ENCODE results near the gene NDUFA5. TPM values are rescaled to one million over a fixed set of nuclear protein-coding genes. Genes with fewer than 3 reads are reported as not detected.

NDUFA5 gene
- total RNA-seq, 1 experiment from 2014 or later, result 53.4 TPM

DNA sequence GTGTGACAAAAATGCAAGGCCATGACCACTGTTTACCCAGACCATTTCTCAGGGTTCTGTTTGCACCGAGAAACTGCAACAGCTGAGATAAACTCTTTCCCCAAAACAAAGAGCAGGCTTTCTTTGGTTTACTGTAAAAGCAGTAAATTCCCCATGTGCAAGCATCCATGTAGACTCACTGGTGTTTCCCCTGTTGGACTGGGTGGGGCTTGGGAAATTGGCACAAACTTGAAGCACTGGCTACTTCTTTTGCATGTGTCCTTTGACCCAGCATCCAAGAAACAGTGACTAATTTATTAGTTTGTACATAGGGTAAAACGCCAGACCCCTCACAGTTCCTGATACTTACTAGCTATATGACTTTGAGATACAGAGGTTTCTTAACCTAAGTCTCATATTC is 35.6 kb downstream of the NDUFA5 start:
- ChIA-PET CTCF (no interaction called here), POLR2A (no interaction called here)
- H3K27ac ChIP-seq (ENCODE audit: low read length), result no peak overlapping the region
- BruUV-seq (replicated peaks), result no TSS peak
- no peaks in the 10 kb centered on the region for H3K36me3 ChIP-seq (ENCODE audit: control insufficient read depth, insufficient read depth, low read length)
- H3K4me1 ChIP-seq (ENCODE audit: control insufficient read depth, insufficient read depth, low read length), result no peaks in the 10 kb centered on the region
- DNase-seq (ENCODE audit: low read depth, low spot score) (no peak), ATAC-seq (no peak)
- TF ChIP-seq SIN3A (IDR thresholded peaks at IDR 0.05; ENCODE audit: borderline replicate concordance, insufficient read depth, low read depth, low read length), result no peak
- TF ChIP-seq POLR2AphosphoS5 (IDR thresholded peaks at IDR 0.05; ENCODE audit: low read depth, low read length), result no peak
- TF ChIP-seq, protein P1, sequence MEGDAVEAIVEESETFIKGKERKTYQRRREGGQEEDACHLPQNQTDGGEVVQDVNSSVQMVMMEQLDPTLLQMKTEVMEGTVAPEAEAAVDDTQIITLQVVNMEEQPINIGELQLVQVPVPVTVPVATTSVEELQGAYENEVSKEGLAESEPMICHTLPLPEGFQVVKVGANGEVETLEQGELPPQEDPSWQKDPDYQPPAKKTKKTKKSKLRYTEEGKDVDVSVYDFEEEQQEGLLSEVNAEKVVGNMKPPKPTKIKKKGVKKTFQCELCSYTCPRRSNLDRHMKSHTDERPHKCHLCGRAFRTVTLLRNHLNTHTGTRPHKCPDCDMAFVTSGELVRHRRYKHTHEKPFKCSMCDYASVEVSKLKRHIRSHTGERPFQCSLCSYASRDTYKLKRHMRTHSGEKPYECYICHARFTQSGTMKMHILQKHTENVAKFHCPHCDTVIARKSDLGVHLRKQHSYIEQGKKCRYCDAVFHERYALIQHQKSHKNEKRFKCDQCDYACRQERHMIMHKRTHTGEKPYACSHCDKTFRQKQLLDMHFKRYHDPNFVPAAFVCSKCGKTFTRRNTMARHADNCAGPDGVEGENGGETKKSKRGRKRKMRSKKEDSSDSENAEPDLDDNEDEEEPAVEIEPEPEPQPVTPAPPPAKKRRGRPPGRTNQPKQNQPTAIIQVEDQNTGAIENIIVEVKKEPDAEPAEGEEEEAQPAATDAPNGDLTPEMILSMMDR (IDR thresholded peaks at IDR 0.05), result no peak
- TF ChIP-seq, protein P2, sequence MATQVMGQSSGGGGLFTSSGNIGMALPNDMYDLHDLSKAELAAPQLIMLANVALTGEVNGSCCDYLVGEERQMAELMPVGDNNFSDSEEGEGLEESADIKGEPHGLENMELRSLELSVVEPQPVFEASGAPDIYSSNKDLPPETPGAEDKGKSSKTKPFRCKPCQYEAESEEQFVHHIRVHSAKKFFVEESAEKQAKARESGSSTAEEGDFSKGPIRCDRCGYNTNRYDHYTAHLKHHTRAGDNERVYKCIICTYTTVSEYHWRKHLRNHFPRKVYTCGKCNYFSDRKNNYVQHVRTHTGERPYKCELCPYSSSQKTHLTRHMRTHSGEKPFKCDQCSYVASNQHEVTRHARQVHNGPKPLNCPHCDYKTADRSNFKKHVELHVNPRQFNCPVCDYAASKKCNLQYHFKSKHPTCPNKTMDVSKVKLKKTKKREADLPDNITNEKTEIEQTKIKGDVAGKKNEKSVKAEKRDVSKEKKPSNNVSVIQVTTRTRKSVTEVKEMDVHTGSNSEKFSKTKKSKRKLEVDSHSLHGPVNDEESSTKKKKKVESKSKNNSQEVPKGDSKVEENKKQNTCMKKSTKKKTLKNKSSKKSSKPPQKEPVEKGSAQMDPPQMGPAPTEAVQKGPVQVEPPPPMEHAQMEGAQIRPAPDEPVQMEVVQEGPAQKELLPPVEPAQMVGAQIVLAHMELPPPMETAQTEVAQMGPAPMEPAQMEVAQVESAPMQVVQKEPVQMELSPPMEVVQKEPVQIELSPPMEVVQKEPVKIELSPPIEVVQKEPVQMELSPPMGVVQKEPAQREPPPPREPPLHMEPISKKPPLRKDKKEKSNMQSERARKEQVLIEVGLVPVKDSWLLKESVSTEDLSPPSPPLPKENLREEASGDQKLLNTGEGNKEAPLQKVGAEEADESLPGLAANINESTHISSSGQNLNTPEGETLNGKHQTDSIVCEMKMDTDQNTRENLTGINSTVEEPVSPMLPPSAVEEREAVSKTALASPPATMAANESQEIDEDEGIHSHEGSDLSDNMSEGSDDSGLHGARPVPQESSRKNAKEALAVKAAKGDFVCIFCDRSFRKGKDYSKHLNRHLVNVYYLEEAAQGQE (IDR thresholded peaks at IDR 0.05; ENCODE audit: insufficient read depth in 1 of 2, low read depth in 2 of 2, low read length in 1 of 2), result no peak
- no peak for TF ChIP-seq TCF7L2 (IDR thresholded peaks at IDR 0.05; ENCODE audit: low read depth, low read length)
- intact Hi-C loops (cut with micrococcal nuclease; ENCODE audit: unreplicated experiment), result no loop called here
- H3K9me3 ChIP-seq (ENCODE audit: control insufficient read depth, insufficient read depth, low read depth, low read length), result no peaks in the 10 kb centered on the region
- in situ Hi-C loops (cut with HindIII; ENCODE audit: low pct_unique_long_range_greater_than_20kb, low sequenced_read_pairs), result no loop called here
- no peaks in the 10 kb centered on the region for H3K27me3 ChIP-seq (ENCODE audit: control insufficient read depth, insufficient read depth, low read length)
- no peak overlapping the region for H3K4me3 ChIP-seq (ENCODE audit: low read depth in 2 of 2, low read length in 2 of 2)

DNA sequence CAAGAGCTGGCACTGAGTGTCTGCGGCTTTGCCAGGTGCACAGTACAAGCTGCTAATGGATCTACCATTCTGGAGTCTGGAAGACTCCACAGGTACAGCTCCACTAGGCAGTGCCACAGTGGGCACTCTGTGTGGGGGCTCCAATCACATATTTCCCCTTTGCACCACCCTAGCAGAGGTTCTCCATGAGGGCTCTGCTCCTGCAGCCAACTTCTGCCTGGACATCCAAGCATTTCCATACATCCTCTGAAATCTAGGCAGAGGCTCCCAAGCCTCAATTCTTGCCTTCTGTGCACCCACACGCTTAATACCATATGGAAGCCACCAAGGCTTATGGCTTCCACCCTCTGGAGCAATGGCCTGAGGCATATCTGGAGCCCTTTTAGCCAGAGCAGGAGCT is 52.4 kb downstream of the NDUFA5 start:
- intact Hi-C loops (cut with micrococcal nuclease; ENCODE audit: unreplicated experiment) (no loop called here), in situ Hi-C loops (cut with HindIII; ENCODE audit: low pct_unique_long_range_greater_than_20kb, low sequenced_read_pairs) (no loop called here)
- H3K27ac ChIP-seq (ENCODE audit: low read length), result no peak overlapping the region
- no peak for TF ChIP-seq TCF7L2 (IDR thresholded peaks at IDR 0.05; ENCODE audit: low read depth, low read length)
- TF ChIP-seq, protein P2 (IDR thresholded peaks at IDR 0.05; ENCODE audit: insufficient read depth in 1 of 2, low read depth in 2 of 2, low read length in 1 of 2), result no peak
- TF ChIP-seq SIN3A (IDR thresholded peaks at IDR 0.05; ENCODE audit: borderline replicate concordance, insufficient read depth, low read depth, low read length), result no peak
- TF ChIP-seq, protein P1 (IDR thresholded peaks at IDR 0.05), result no peak
- TF ChIP-seq POLR2AphosphoS5 (IDR thresholded peaks at IDR 0.05; ENCODE audit: low read depth, low read length), result no peak
- no peak for ATAC-seq
- ChIA-PET POLR2A (no interaction called here), CTCF (no interaction called here)
- H3K9me3 ChIP-seq (ENCODE audit: control insufficient read depth, insufficient read depth, low read depth, low read length), result no peaks in the 10 kb centered on the region
- no TSS peak for BruUV-seq (replicated peaks)
- H3K36me3 ChIP-seq (ENCODE audit: control insufficient read depth, insufficient read depth, low read length), result no peaks in the 10 kb centered on the region
- H3K4me1 ChIP-seq (ENCODE audit: control insufficient read depth, insufficient read depth, low read length), result no peaks in the 10 kb centered on the region
- no peak overlapping the region for H3K4me3 ChIP-seq (ENCODE audit: low read depth in 2 of 2, low read length in 2 of 2)
- no peak for DNase-seq (ENCODE audit: low read depth, low spot score)
- H3K27me3 ChIP-seq (ENCODE audit: control insufficient read depth, insufficient read depth, low read length), result no peaks in the 10 kb centered on the region

Measured in Panc1 (cell line).